Epithelial cell of proximal tubule (primary cell): ENCODE measurements around the gene CORO2A. TPM values are rescaled to one million over a fixed set of nuclear protein-coding genes. Genes with fewer than 3 reads are reported as not detected.

ENCODE experiments used
- DNase-seq: peaks from one replicate; pipeline ENCODE4 v3.0.0-alpha.2; 2011; ENCODE audit warnings: low read depth
- H3K4me3 ChIP-seq: 2 replicates; pipeline ENCODE4 v1.5.1; 2011; ENCODE audit warnings: low read depth, mild to moderate bottlenecking, low read length
- CTCF ChIP-seq: conservative IDR thresholded peaks from 2 replicates; pipeline ENCODE4 v1.5.1; 2012; ENCODE audit warnings: low read depth, mild to moderate bottlenecking, low read length
- total RNA-seq: library from RNA; depleted of rRNA; stranded (reverse); fragments of >200 nt; gene quantifications from 2 replicates; pipeline ENCODE4 v1.2.3, GENCODE V29; 2015

Gene CORO2A
- total RNA-seq, 1 donor from 2014 or later: 5.7 TPM

DNA sequence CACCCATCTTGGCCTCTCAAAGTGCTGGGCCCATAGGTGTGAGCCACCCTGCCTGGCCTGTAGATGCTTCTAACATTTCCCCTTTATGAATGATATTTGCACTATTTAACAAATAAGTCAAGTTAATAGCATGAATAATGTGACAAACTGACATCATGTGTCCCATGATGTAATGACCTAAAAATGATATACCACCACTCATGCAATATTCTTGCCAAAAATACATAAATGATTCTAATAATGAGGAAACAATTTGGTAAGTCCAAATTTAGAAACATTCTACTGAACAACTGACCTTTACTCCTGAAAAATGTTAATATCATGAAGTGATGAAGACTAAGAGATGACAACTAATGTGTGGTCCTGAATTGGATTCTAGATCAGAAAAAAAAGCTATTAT is 39.9 kb downstream of the CORO2A start:
- no peak for TF ChIP-seq CTCF
- H3K4me3 ChIP-seq: no peak overlapping the region
- no peak for DNase-seq

GRCh38 chr9:98150721-98151120 is 41.7 kb downstream of the CORO2A start:
- DNase-seq: no peak
- no peak for TF ChIP-seq CTCF
- H3K4me3 ChIP-seq: no peak overlapping the region

DNA sequence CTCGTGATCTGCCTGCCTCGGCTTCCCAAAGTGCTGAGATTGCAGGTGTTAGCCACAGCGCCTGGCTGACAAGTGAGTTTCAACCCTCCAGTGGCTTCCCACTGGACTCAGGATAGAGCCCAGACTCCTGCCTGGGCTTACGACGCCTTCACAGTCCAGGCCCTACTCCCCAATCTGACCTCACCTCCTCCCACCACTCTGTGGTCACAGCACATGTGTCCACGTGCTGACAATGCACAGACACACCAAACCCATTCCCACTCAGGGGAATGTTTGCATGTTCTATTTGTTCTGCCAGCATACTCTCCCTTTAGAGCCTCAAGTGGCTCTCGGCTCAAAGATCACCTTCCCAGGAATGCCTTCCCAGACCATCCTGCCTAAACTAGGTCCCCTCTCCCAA is 42.3 kb downstream of the CORO2A start:
- no peak for TF ChIP-seq CTCF
- H3K4me3 ChIP-seq: no peak overlapping the region
- no peak for DNase-seq

- H3K4me3 ChIP-seq: no peak overlapping the region
- TF ChIP-seq CTCF: no peak
- no peak for DNase-seq
These were observed 43.0 kb downstream of the CORO2A start for GRCh38 chr9:98149422-98149821.

GRCh38 chr9:98148486-98148885 is 44.0 kb downstream of the CORO2A start:
- DNase-seq: no peak
- no peak overlapping the region for H3K4me3 ChIP-seq
- no peak for TF ChIP-seq CTCF

- TF ChIP-seq CTCF: no peak
- DNase-seq: no peak
- no peak overlapping the region for H3K4me3 ChIP-seq
These were observed 44.9 kb downstream of the CORO2A start for GRCh38 chr9:98147582-98147981.

DNA sequence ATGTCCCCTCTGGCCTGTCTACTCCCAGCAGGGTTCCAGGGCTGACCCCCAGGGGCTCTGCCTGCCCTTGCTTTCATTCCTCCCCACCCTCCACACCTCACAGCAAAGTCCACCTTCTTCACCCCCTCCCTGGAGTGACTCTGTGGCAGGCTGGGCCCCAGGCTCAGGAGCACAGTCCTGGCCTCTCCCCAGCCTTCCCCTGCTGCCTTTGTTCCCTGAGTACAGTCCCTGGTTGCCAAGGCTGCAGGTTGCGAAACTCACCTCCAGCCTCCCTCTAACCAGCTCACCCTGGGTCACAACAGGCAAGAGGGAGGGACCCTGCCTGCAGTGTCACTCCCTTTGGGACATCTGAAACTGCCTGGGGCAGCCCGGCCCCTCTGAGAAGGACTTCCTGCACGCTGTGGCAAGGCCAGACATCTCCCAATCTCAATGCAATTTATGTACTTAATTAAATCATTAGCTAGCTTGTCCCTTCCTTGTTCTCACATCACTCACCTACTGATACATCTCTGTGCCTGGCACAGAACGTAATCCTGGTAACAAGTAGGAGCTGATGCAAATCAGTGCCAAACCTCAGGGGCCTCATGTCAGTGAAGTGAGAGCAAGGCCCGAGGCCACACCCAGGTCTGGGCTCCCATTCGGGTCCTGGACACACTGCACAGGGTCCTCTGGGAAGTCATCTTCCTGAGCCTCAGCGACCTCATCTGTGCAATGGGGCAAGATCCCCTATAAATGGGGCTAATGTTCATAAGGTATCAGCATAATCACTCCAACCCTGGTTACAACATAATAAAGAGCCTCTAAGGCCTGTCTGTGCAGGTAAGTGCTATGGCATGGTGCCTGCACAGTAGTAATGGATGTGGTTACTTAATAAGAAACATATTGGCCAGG is 46.1 kb downstream of the CORO2A start:
- no peak for TF ChIP-seq CTCF
- H3K4me3 ChIP-seq: no peak overlapping the region
- DNase-seq: no peak
